HFFc6 (cell line): Measurements from ENCODE around the gene TTYH2. TPM values are rescaled to one million over a fixed set of nuclear protein-coding genes. Genes with fewer than 3 reads are reported as not detected.

Experiments used
- DNase-seq: peaks from one replicate; pipeline ENCODE4 v3.0.0-alpha.2; 2018
- H3K27ac Mint-ChIP-seq: 2 replicates; pipeline ENCODE4 v1.8.0; 2020; ENCODE audit warnings: mild to moderate bottlenecking, mixed read lengths
- H3K27me3 Mint-ChIP-seq: 2 replicates; pipeline ENCODE4 v1.8.0; 2021; ENCODE audit warnings: mild to moderate bottlenecking, moderate library complexity, mixed read lengths; ENCODE audit not compliant: insufficient read depth
- H3K36me3 Mint-ChIP-seq: 2 replicates; pipeline ENCODE4 v1.8.0; 2021; ENCODE audit warnings: low read depth, mixed read lengths
- H3K4me1 Mint-ChIP-seq: 2 replicates; pipeline ENCODE4 v1.8.0; 2020; ENCODE audit warnings: low read depth, mixed read lengths
- H3K4me3 Mint-ChIP-seq: 2 replicates; pipeline ENCODE4 v1.8.0; 2020; ENCODE audit warnings: mild to moderate bottlenecking, moderate library complexity, mixed read lengths
- H3K9me3 Mint-ChIP-seq: 2 replicates; pipeline ENCODE4 v1.8.0; 2020; ENCODE audit warnings: mild to moderate bottlenecking, mixed read lengths
- total RNA-seq, 6 experiments: library from RNA; stranded (reverse); fragmentation: NEBNext Ultra II Directional; extraction: Animal tissue kit (Norgen Biotek cat#: 25700); gene quantifications; 2 replicates in 1 of 6; 3 replicates in 5 of 6; pipeline ENCODE4 v1.2.3, GENCODE V29; 2021
- TF ChIP-seq, protein P1 (sequence below): fragments of 200-600 bp; sonication (generic); IDR thresholded peaks from 2 replicates; pipeline ENCODE4 v1.5.0; 2021; ENCODE audit warnings: antibody characterized with exemption, mild to moderate bottlenecking

Gene TTYH2
- total RNA-seq, 6 experiments from 2014 or later: 1.2 to 2.7 (median 1.9) TPM

DNA sequence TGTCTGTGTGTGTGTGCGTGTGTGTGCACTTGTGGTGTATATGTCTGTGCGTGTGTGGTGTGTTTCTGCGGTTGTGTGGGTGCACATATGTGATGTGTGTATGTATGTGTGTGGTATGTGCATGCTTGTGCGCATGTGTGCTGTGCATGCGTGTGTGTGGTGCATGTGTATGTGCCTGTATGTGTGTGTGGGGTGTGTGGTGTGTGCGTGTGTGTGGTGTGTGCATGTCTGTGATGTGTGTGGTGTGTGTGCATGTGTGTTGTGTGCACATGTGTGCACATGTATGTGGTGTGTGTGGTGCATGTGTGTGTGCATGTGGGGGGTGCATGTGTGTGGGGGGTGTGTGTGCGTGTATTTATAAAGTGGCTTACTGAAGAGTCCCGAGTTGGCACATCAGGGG lies 37.7 kb downstream of the TTYH2 start:
- TF ChIP-seq, protein P1, sequence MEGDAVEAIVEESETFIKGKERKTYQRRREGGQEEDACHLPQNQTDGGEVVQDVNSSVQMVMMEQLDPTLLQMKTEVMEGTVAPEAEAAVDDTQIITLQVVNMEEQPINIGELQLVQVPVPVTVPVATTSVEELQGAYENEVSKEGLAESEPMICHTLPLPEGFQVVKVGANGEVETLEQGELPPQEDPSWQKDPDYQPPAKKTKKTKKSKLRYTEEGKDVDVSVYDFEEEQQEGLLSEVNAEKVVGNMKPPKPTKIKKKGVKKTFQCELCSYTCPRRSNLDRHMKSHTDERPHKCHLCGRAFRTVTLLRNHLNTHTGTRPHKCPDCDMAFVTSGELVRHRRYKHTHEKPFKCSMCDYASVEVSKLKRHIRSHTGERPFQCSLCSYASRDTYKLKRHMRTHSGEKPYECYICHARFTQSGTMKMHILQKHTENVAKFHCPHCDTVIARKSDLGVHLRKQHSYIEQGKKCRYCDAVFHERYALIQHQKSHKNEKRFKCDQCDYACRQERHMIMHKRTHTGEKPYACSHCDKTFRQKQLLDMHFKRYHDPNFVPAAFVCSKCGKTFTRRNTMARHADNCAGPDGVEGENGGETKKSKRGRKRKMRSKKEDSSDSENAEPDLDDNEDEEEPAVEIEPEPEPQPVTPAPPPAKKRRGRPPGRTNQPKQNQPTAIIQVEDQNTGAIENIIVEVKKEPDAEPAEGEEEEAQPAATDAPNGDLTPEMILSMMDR: no peak
- peaks cover 28% of the 10 kb centered on the region for H3K9me3 Mint-ChIP-seq
- H3K27me3 Mint-ChIP-seq: peaks cover 3% of the 10 kb centered on the region
- no peaks in the 10 kb centered on the region for H3K4me1 Mint-ChIP-seq
- no peak overlapping the region for H3K4me3 Mint-ChIP-seq
- H3K36me3 Mint-ChIP-seq: peaks cover 8% of the 10 kb centered on the region; the same call in 1 of the 2 replicates
- no peak for DNase-seq
- H3K27ac Mint-ChIP-seq: no peak overlapping the region

DNA sequence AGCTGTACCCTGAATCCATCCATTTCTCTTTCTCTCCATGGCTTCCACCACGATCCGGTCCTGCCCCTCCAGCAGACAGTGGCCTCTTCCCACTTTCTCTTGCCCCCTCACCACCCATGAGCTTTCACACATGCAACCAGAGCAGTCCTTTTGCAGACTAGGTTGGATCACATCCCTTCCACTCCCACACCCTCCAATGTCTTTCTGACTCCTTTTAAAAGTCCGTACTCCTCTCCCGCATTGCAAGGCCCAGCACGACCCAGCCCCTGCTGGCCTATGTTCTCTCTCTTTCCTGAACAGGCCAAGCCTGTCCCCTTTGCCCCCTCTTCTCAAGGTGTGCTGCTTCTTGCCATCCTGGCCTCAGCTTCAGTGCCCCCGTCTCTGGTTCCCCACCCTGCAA lies 38.2 kb downstream of the TTYH2 start:
- Mint-ChIP-seq H3K36me3 (peaks cover 2% of the 10 kb centered on the region; the same call in 1 of the 2 replicates), H3K9me3 (peaks cover 26% of the 10 kb centered on the region), H3K27ac (no peak overlapping the region), H3K27me3 (peaks cover 3% of the 10 kb centered on the region), H3K4me1 (no peaks in the 10 kb centered on the region), H3K4me3 (no peak overlapping the region)
- TF ChIP-seq, protein P1: no peak
- DNase-seq: no peak

DNA sequence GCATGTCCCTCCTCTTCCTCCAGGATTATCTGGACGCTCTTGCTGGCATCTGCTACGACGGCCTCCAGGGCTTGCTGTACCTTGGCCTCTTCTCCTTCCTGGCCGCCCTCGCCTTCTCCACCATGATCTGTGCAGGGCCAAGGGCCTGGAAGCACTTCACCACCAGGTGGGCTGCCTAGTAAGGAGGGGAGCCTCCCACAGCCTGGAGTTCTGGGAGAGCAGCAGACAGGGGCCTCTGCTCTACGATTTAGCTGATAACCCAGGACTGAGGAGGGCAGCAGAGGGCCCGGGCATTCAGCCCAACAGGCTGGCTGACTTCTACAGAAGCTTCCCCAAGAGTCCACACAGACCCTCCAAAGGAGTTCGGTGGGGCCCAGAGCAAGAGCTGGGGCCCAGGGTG lies 38.8 kb downstream of the TTYH2 start:
- H3K4me3 Mint-ChIP-seq: no peak overlapping the region
- no peaks in the 10 kb centered on the region for H3K4me1 Mint-ChIP-seq
- DNase-seq: no peak
- TF ChIP-seq, protein P1: no peak
- H3K9me3 Mint-ChIP-seq: peaks cover 22% of the 10 kb centered on the region
- H3K27ac Mint-ChIP-seq: no peak overlapping the region
- no peaks in the 10 kb centered on the region for H3K36me3 Mint-ChIP-seq
- peaks cover 4% of the 10 kb centered on the region for H3K27me3 Mint-ChIP-seq

DNA sequence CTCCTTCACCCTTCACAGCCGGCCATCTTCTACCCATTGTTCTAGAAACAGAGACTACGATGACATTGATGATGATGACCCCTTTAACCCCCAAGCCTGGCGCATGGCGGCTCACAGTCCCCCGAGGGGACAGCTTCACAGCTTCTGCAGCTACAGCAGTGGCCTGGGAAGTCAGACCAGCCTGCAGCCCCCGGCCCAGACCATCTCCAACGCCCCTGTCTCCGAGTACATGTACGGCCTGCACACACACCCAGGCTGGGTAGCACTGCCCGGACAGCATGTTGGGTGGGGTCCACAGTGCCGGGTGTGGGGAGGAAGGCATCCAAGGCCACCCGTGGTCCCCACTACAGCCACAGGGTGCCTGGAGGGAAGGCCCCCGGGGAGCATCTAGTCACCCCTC lies 39.7 kb downstream of the TTYH2 start:
- Mint-ChIP-seq H3K4me1 (no peaks in the 10 kb centered on the region), H3K4me3 (no peak overlapping the region), H3K27ac (no peak overlapping the region), H3K36me3 (no peaks in the 10 kb centered on the region), H3K9me3 (peaks cover 21% of the 10 kb centered on the region), H3K27me3 (peaks cover 1% of the 10 kb centered on the region)
- TF ChIP-seq, protein P1: no peak
- no peak for DNase-seq

DNA sequence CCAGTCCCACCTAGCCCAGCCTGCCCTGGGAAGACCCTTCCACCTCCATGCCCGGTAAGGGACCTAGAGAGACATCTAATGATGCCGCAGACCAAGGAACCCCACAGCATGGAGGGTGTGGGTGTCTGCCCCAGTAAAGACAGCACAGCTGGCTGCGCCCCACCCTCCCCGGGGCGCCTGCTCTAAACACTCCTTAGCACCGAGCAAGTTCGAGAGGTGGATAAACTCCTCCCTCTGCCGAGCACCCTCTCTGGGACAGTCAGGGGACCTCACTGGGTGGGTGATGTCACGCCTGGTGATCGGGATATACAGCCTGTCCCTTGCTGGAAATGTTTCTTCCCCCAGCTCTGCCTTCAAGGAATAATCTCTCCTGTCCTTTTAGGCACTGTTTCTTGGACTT lies 43.9 kb downstream of the TTYH2 start:
- H3K36me3 Mint-ChIP-seq: no peaks in the 10 kb centered on the region

More for the DNA sequence above, 43.9 kb downstream of the TTYH2 start:
- no peak for DNase-seq
- Mint-ChIP-seq H3K4me1 (no peaks in the 10 kb centered on the region), H3K27me3 (peaks cover 7% of the 10 kb centered on the region; the same call in 1 of the 2 replicates), H3K27ac (no peak overlapping the region), H3K9me3 (peaks cover 22% of the 10 kb centered on the region), H3K4me3 (no peak overlapping the region)
- TF ChIP-seq, protein P1: no peak
